ENCODE results near the gene MACO1. TPM values are rescaled to one million over a fixed set of nuclear protein-coding genes. Genes with fewer than 3 reads are reported as not detected.
A peak's percentile ranks its signal among the peaks of the same experiment; 100 is the strongest.
"Not testable (repeated sequence)": the region's sequence is repeated elsewhere in the genome, so short reads cannot be mapped to it uniquely, and the experiment has no call there.

The MACO1 gene
- total and polyA plus RNA-seq, 10 of the 15 experiments (the other 5 are each of a cell fraction or from before 2014, with no cell fraction given), result 3.2 to 19.8 (median 10.3) TPM

DNA sequence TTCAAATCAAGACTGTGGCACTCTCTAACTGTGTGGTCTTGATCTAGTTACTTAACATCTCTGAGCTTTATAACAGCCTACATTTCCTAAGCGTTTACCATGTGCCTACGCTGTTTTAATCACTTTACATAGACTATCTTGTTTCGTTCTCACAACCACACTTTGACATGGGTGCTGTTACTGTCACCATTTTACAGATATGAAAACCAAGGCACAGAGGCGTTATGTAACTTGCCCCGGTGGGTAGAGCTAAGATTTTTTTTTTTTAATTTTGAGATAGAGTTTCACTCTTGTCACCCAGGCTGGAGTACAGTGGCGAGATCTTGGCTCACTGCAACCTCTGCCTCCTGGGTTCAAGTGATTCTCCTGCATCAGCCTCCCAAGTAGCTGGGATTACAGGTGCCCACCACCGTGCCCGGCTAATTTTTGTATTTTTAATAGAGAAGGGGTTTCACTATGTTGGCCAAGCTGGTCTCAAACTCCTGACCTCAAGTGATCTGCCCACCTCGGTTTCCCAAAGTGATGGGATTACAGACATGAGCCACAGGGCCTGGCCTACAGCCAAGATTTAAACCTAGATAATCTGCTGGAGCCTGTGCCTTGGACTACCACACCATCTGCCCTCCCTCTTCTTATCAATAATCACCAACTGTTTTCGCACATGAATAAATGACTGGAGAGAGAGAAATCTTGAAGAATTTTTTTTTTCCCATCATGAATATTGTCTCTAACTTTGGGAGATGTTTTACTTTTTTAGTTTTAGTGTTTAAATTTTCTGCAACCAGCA is 20.9 kb upstream of the MACO1 start:
- H3K27me3 ChIP-seq (replicated peaks in 1 of 2; ENCODE audit: control insufficient read depth in 2 of 2, insufficient read depth in 2 of 2, low read length in 1 of 2); SMC1A ChIA-PET (ENCODE audit: uncharacterized antibody, unreplicated experiment); H3K36me3 ChIP-seq (ENCODE audit: control insufficient read depth in 2 of 2, insufficient read depth in 2 of 2, low read length in 1 of 2); H3K27ac ChIP-seq (ENCODE audit: control insufficient read depth, insufficient read depth); ATAC-seq; H3K4me2 ChIP-seq (ENCODE audit: control insufficient read depth, insufficient read depth); H3K4me3 ChIP-seq; intact Hi-C loops (cut with micrococcal nuclease; ENCODE audit: unreplicated experiment); H3K9me3 ChIP-seq (replicated peaks; ENCODE audit: control insufficient read depth, insufficient read depth, low read length); BruUV-seq (replicated peaks); DNase-seq (ENCODE audit: low read depth, low spot score); H3K79me2 ChIP-seq (ENCODE audit: control insufficient read depth, insufficient read depth, low read length); H2AFZ ChIP-seq (ENCODE audit: control insufficient read depth, low read depth, low read length); FAIRE-seq; H3K4me1 ChIP-seq (ENCODE audit: control insufficient read depth, insufficient read depth, low read length); H3K9ac ChIP-seq (ENCODE audit: control insufficient read depth, insufficient read depth, low read length); POLR2A ChIA-PET; RAD21 ChIA-PET (ENCODE audit: unreplicated experiment); H4K20me1 ChIP-seq (ENCODE audit: control insufficient read depth, insufficient read depth): not testable (repeated sequence)
- in situ Hi-C loops (cut with MboI), result loop anchor here (10.0 to 25.0 kb wide), 2 partner anchors 105 to 402 kb away; partner anchors contain the start of genes MTFR1L and SELENON
- 42% methylated on average over 10 of the region's 10 CpGs for WGBS (ENCODE audit: insufficient coverage, insufficient replicate concordance, low lambda C conversion rate, missing lambda C conversion rate)
- CTCF ChIA-PET, result interaction anchor here (1.1 kb wide), 1 partner anchor 77 kb away, joined by 3 read pairs; no protein-coding TSS in a partner anchor

DNA sequence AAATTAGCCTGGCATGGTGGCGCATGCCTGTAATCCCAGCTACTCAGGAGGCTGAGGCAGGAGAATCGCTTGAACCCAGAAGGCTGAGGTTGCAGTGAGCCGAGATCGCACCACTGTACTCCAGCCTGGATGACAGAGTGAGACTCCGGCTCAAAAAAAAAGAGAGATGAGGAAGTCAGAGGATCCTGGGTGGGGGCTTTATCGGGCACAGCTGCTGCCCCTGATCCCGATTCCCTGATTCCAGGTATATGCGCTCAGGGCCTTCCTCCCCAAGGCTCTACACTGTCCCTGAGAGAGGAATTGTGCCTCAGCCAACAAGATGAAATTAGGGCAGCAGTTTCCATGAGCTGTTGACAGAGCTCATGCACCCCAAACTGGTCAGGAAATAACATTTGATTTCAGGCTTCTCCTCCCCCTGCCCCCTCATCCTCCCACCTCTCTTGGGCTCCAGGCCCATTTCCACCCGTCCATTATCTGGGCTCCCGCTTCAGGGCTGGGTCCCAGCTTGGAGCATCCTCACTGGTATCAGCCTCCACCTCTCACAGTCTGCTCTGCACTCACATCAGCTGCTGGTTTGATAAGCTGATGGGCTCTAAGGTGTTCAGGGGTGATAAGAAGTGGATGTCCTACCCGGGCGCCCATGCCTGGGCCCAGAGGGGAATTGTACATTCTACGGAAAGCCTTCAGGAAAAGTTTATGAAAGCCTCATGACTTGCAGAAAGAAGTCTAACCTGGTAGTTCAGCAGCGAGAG is 17.6 kb upstream of the MACO1 start:
- CTCF ChIA-PET, result interaction anchor here (0.6 kb wide), 1 partner anchor 42 kb away, joined by 3 read pairs; no protein-coding TSS in a partner anchor
- DNase-seq (ENCODE audit: low read depth, low spot score); intact Hi-C loops (cut with micrococcal nuclease; ENCODE audit: unreplicated experiment); H3K27me3 ChIP-seq (replicated peaks in 1 of 2; ENCODE audit: control insufficient read depth in 2 of 2, insufficient read depth in 2 of 2, low read length in 1 of 2); H3K27ac ChIP-seq (ENCODE audit: control insufficient read depth, insufficient read depth); RAD21 ChIA-PET (ENCODE audit: unreplicated experiment); H3K4me3 ChIP-seq; H3K36me3 ChIP-seq (ENCODE audit: control insufficient read depth in 2 of 2, insufficient read depth in 2 of 2, low read length in 1 of 2); POLR2A ChIA-PET; H2AFZ ChIP-seq (ENCODE audit: control insufficient read depth, low read depth, low read length); H3K4me1 ChIP-seq (ENCODE audit: control insufficient read depth, insufficient read depth, low read length); SMC1A ChIA-PET (ENCODE audit: uncharacterized antibody, unreplicated experiment); H4K20me1 ChIP-seq (ENCODE audit: control insufficient read depth, insufficient read depth); H3K9ac ChIP-seq (ENCODE audit: control insufficient read depth, insufficient read depth, low read length); H3K79me2 ChIP-seq (ENCODE audit: control insufficient read depth, insufficient read depth, low read length); H3K4me2 ChIP-seq (ENCODE audit: control insufficient read depth, insufficient read depth); BruUV-seq (replicated peaks); H3K9me3 ChIP-seq (replicated peaks; ENCODE audit: control insufficient read depth, insufficient read depth, low read length); ATAC-seq: not testable (repeated sequence)
- peak; percentile 35 for FAIRE-seq
- in situ Hi-C loops (cut with MboI), result loop anchor here (25.0 kb wide), 1 partner anchor 399 kb away; the partner anchor contains the start of genes MTFR1L and SELENON
- 61% methylated on average over 11 of the region's 14 CpGs for WGBS (ENCODE audit: insufficient coverage, insufficient replicate concordance, low lambda C conversion rate, missing lambda C conversion rate)

GRCh38 chr1:25414157-25414556 is 16.5 kb upstream of the MACO1 start:
- BruUV-seq (replicated peaks); FAIRE-seq; H3K36me3 ChIP-seq (ENCODE audit: control insufficient read depth in 2 of 2, insufficient read depth in 2 of 2, low read length in 1 of 2); POLR2A ChIA-PET; H3K9me3 ChIP-seq (replicated peaks; ENCODE audit: control insufficient read depth, insufficient read depth, low read length); H2AFZ ChIP-seq (ENCODE audit: control insufficient read depth, low read depth, low read length); RAD21 ChIA-PET (ENCODE audit: unreplicated experiment); intact Hi-C loops (cut with micrococcal nuclease; ENCODE audit: unreplicated experiment); H3K4me3 ChIP-seq; H3K4me2 ChIP-seq (ENCODE audit: control insufficient read depth, insufficient read depth); H3K79me2 ChIP-seq (ENCODE audit: control insufficient read depth, insufficient read depth, low read length); H3K27ac ChIP-seq (ENCODE audit: control insufficient read depth, insufficient read depth); H3K27me3 ChIP-seq (replicated peaks in 1 of 2; ENCODE audit: control insufficient read depth in 2 of 2, insufficient read depth in 2 of 2, low read length in 1 of 2); SMC1A ChIA-PET (ENCODE audit: uncharacterized antibody, unreplicated experiment); DNase-seq (ENCODE audit: low read depth, low spot score); ATAC-seq; H3K9ac ChIP-seq (ENCODE audit: control insufficient read depth, insufficient read depth, low read length); H4K20me1 ChIP-seq (ENCODE audit: control insufficient read depth, insufficient read depth); H3K4me1 ChIP-seq (ENCODE audit: control insufficient read depth, insufficient read depth, low read length): not testable (repeated sequence)
- WGBS (ENCODE audit: insufficient coverage, insufficient replicate concordance, low lambda C conversion rate, missing lambda C conversion rate), result no CpG with 5 or more reads among the region's 6 CpGs
- CTCF ChIA-PET, result interaction anchor here (1.4 kb wide), 1 partner anchor 73 kb away, joined by 3 read pairs; no protein-coding TSS in a partner anchor
- in situ Hi-C loops (cut with MboI), result loop anchor here (25.0 kb wide), 1 partner anchor 398 kb away; the partner anchor contains the start of genes MTFR1L and SELENON
